ENCODE data around the gene AP1G1.
A peak's percentile ranks its signal among the peaks of the same experiment; 100 is the strongest.
"Not testable (repeated sequence)": the region's sequence is repeated elsewhere in the genome, so short reads cannot be mapped to it uniquely, and the experiment has no call there.

The AP1G1 gene

DNA sequence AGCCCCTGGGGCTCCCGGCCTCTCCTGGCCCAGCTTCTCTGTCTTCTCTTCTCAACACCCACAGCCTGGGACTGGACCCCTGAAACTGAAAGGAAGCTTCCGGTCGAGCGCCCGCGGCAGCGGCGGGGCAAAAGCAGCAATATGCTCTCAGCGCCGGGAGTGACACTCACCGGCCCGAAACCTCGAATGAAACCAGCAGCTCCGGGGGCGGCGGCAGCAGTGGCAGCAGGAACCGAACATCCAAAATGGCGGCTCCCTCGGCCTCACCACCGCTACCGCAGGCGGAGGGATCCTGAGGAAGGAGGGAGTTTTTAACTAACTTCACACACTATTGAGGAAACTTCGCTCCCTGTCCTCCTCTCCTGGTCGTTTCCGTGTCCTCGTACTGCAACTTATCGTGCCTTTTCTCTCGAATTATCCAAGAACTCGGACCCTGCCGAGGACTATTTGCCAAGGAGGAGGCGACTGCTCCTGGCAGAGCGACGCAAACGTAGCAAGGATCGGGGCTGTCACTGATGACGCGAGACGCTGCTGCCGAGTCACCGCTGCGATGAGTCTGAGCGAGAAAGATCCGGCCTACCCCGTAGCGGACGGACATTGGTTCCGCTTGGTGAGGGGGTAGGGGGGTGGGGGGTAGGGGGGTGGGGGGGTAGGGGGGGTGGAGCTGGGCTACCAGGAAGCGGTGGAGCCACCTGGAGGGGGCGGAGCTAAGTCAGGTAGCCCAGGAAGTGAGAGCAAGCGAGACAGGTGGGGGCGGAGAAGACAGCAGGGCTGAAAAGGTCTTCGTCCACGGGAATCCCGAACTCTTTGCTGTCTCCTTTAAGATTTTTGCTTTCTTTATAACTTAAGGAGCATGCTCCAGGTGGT, at the start of gene AP1G1:
AP1G1 (minus strand) TSS at position 242 of the 867 bp plus-strand sequence. CDS start 19,355 bp downstream, outside the sequence.
- peak; percentile 94 to 99 (median 96) for DNase-seq

DNA sequence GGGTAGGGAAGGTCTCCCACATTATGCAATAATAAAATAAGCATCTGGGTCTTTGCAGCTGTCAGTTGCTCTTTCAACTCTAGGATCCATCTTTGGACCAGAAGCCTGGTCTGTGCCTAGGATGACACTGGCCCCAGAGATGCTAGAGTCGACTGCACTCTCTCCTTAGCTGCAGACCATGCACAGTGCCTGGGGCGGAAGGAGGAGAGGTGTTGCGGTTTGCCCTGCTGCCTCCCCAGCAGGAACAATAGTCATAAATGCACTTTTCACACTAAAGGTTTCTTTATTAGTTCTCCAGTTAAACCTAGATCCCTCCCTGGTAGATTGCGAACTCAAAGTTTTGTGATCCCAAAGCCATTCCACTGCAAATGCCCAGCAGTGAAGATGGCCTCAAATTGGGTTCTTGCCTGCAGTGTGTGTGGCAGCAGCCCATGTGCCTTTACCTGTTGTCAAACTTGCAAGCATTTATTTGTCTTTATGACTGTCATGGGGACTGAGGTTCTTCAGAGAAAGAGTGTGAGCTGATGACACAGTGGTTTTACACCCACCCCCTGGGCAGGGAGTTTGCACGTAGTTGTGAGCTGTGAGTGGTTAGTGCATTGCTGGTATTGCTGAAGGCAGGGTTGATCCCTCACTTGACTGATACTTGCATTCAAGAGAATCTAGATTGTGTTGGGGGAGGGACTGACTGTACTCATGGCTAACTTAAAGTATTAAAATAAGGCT, 47.5 kb upstream of the AP1G1 start:
- DNase-seq = no peak

DNA sequence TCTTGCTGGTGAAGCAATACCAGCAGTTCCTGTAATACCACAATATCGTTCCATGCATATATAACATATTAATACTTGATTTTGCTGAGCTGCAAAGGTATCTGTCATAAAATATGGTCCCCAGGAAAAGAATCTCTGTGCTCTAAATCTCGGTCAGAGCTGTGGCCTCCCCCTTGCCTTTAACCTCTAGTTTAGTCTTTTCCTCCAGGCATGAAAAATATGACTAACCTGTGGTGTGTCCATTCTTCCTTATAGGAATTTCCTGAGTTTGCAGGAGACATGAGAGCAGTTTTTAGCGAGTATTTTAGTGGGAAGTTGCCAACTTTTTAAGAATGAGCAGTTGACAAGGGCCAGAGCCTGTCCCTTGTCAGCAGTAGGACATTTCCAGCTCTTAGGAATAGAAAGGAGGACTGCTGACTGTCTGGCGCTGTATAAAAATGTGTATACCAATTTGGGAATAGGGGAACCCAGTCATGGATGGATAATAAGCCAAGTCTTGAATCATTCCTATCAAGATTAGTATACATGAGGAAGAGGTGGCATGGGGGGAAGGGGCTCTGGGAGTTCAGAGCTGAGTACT, 45.8 kb upstream of the AP1G1 start:
- DNase-seq = no peak

DNA sequence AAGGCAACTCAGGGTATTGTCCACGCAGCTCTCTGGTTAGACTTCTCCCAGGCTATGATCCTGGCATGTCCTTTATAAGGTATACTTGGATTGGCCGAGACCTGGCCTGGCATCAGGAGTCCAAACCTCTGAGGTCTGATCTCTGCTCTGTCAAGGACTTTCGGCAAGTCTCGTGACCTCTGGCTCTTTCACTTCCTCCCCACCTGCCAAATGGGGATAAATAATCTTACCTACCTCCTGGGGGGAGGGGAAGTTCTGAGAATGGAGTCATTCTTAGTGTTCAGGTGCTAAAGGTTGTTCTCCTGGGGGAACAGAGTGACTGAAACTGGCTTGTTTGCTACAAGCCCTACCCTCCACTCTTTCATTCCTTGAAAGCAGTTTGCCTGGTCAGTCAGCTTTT, 44.8 kb upstream of the AP1G1 start:
- no peak for DNase-seq

DNA sequence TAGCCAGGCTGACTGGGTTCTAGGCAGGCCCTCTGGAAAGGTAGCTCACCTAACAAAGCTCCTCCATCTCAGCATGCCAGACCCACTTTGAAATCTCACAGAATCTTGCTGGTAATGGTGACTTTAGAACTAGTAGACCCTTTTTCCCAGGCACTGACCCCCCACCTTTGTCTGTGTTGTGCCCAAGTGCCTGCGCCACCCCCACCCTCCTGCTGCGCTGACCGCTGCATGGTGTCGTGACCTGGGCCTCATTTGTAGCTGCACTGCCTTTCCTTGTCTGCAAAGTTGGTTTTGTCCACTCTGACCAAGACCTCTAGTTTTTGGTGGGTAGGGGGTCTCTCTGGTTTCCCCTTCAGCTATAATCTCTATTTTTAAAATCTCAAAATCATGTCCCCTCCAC, 43.9 kb upstream of the AP1G1 start:
- no peak for DNase-seq

DNA sequence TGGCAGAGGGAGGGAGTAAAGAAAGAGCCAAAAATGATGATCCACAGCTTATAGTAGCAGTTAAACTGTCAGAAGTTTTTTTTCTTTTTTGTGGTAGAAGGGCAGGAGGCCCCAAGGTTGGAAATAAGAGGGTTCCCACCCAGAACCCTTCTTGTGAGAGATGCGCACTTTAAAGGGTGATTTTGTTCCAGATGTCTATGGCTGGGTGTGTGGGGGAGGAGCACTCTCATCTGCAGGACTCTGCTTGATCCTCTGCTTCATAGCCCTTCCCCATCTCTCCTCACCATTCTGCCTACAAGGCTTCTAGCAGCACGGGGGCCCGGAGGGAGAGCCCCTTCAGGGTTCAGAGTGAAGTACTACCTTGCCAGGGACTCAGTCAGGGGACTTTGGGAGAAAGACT, 43.5 kb upstream of the AP1G1 start:
- no peak for DNase-seq

DNA sequence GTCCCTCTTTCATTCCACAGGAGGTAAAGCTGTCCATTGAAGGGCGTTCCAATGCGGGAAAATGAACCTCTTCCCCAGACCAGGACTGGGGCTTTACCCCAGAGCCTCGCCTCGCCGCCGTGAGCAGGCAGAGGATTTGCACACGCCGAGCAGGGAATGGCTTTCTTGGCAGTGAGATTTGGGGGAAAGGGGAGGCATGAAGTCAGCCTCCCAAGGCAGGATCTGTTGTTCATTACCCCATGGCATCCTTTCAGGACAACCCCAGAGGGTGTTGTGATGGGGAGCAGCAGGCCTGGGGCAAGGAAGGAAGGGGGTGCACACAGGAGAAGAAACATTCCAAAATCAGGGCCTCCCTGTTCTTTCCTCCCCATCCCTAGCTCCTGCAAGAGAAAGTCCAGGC, 43.1 kb upstream of the AP1G1 start:
- no peak for DNase-seq

DNA sequence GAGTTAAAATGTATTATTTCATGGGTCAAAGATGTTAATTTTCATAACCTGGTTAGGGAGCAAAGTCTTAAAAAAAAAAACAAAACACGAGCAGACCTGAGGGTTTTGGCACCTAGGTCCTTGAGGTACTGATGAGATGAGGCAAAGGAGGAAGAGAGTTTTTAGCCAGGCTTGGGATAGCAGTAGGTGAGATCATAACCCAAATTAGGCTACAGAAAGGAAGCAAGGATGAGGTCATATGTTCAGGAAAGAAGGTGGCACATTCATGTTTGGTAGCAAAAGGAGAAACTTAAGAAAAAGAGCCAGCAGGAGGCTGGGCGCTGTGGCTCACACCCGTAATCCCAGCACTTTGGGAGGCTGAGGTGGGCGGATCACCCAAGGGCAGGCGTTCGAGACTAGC, 40.0 kb upstream of the AP1G1 start:
- DNase-seq = no peak

DNA sequence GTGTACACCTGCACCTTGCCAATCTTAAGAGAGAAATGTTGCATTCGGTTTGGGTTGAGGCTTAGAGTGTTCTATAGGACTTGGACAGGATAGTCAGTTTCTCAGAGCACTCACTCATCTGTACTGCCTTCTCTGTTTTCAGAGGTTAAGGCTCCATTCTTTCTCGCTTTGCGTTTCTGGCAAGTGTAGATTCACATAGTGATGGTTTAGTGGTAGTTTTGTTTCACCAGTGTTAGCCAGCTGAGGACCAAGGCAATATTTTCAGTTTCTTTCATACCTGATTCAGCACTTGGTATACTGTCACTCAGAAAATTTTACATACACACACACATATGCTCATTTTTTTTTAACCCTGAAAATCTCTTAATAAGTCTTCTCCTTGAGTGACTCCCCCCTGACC, 38.5 kb upstream of the AP1G1 start:
- no peak for DNase-seq

DNA sequence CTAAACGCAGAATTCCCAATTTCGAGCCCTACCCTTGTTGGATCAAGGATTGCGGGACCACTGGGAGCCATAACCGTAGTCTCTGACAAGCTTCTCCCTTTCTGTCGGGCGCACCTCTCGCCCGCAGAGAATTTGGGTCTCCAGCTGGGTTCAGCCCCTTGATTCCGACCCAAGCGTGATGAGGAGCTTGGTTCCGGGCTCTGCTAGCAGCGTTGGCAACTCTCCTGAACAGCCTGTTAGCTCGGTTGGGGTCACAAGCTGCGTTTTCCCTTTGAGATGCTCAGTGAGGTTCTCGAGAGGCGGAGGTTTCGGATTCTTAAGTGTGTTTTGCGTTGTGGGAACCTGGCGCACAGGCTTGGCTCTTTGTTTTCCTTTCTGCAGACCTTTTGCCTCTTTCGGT, 37.8 kb upstream of the AP1G1 start:
- DNase-seq = peak in 2 of 6 experiments; percentile 14 to 21

DNA sequence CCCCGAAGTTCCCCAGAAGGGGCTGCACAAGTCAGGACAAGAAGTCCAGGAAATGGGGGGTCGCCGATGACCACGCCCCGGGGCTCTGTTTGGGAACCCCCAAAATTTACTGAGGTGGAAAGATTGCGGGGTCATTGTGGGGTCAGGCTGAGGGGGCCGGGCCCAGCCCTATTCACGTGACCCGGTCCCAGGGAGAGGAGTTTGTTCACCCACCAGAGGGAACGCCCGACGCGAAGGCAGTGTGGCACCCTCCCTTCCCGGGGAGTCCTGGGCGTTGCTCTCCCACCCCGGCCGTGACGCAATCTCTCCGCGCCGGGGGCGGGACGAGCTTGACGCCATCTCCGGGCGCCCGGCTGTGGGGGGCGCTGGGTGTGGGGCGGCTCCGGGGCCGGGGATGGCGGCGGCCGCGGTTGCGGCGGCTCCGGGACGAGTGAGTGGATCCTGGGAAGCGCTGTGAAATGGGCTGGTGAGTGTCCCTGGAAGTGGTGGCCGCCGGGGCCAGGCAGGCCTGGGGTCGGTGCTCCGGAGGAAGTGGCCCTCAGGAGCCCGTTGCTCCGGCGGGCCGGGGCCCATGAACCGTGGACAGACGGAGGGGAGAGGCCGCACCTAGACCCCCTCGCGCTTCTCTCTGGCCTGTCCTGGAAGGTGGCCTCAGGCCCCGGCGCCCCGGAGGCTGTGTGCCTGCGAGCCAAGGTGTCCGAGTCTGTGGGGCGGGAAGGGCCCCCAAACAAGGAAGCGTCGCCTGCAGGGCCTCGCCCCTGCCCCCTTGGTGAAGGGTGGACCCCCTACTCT, 37.2 kb upstream of the AP1G1 start, which contains the start of gene ATXN1L:
ATXN1L (plus strand) TSS at position 338 of the 792 bp plus-strand sequence. CDS start 3,765 bp downstream, outside the sequence.
- DNase-seq = peak; percentile 86 to 95 (median 91)

DNA sequence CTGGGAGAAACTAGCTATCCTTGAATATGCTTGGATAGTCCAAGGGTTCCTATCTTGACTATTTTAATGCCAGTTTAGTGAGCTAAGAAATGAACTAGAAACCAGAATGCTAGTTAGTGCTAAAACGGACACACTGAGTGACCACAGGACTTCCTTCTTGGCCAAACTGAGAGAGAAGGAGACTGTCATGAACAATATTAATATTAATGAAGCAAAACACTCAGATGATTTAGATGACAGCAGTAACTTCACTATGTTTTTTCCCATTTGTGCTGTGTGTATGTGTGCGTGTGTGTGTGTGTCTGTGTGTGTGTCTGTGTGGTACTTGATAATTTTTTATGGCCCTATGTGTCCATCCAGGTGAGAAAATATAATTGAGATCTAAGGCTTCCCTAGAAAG, 34.9 kb upstream of the AP1G1 start:
- no peak for DNase-seq

DNA sequence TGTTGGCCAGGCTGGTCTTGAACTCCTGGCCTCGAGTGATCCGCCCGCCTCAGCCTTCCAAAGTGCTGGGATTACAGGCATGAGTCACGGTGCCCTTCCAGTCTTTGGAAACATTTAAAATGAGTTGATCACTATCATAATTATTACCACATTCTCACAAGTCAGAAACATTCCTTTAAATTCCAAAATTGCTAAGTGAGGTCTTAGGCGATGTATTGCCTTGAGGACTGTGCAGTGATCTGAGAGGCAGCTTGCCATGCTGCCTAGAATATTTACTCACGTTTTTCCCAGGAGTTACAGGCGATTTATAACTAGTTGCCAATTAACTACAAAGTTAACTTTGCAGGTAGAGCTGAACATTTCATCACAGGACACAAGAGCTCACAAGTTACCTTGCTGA, 31.4 kb upstream of the AP1G1 start:
- DNase-seq = no peak

DNA sequence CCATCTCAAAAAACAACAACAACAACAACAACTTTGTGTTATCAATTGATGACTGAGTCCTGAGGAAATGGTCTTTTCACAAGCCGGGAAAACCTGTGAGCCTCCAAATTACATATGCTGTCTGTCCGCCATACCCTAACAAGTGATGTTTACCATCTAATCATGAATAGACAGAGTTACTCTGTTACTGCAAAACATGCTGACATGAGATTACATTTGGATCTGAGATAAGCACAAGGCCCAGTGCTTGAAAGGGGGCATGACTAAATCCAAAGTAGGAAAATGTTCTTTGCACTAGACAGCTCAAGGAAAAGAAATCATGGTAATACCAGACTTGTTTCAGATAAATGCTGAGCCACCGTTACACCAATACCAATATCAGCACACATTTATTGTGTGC, 28.5 kb upstream of the AP1G1 start:
- no peak for DNase-seq

DNA sequence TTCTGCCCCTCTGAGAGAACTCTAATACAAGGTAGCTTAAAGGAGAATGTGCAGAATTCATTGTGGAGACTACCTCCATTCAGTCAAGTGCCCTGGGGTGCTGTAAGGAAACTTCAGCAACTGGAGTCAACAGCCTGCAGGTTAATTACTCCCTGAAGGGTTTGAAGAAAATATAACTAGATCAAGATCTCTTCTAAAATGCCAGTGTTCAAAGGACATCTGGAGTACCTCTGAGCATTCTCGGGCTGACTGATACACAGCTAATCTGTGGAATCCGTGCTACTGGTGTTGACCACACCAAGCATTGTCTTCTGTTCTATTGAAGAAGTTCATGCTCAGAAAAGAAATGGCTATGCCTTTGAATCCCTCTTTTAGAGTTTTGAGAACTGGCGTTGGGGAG, 25.7 kb upstream of the AP1G1 start:
- DNase-seq = no peak

DNA sequence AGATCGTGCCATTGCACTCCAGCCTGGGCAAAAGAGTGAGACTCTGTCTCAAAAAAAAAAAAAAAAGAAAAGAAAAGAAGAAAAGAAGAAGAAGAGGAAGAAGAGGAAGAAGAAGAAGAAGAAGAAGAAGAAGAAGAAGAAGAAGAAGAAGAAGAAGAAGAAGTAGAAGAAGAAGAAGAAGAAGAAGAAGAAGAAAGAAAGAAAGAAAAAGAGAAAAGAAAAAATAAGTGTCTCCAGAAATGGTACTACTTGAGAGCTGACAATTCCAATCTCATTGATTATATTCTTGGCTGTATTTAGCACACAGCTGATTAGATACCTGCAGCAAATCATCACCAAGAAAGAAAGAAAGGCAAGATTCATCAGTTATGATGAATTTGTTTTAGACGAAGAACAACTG, 23.5 kb upstream of the AP1G1 start:
- not testable (repeated sequence) for DNase-seq

DNA sequence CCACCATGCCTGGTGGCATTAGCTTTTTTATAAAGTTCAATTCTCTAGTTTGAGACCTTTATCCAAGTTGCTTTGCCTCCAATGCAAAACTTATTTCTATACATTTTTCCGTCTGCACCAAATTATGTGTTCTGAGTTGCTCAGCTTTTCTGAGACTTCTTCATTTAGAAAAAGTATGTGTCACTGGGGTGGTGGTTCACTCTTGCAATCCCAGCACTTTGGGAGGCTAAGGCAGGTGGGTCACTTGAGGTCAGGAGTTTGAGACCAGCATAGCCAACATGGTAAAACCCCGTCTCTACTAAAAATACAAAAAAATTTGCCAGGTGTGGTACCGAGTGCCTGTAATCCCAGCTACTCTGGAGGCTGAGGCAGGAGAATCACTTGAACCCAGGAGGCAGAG, 23.1 kb upstream of the AP1G1 start:
- not testable (repeated sequence) for DNase-seq

DNA sequence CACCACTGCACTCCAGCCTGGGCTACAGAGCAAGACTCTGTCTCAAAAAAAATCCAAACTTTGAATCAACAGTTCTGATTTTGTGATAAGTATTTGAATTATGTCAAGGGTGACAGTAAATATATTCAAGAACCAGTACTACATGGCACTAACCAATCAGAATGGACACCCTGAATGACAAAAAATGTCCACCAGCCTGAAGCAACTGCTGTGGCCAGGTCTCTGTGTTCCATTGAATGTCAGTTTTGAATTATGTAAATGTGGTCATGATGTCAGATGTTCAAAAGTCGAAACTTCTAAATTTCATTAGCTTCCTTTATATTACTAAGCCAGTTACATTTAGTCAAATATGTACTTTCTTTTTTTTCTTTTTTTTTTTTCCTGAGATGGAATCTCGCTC, 21.7 kb upstream of the AP1G1 start:
- no peak for DNase-seq

DNA sequence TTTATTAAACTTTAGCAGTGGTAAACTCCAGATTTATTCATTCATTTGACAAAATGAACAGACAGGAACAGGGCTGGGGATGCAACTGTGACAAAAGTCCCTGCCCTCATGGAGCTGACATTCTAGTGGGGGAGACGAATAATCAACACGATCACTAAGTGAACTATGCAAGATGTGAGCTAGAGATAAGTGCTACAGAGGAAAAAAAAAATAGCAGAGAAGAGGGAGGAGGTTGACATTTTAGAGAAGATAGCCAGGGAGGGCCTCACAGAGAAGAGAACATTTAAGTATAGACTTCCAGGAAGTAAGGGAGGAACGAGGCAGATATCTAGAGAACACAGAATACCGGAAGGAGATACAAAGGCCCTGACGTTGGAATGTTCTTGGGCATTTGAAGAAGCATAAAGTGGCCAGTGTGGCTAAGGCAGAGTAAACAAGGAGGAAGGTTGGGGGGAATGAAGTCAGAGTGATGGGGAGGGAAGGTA, 17.9 kb upstream of the AP1G1 start:
- DNase-seq = no peak

DNA sequence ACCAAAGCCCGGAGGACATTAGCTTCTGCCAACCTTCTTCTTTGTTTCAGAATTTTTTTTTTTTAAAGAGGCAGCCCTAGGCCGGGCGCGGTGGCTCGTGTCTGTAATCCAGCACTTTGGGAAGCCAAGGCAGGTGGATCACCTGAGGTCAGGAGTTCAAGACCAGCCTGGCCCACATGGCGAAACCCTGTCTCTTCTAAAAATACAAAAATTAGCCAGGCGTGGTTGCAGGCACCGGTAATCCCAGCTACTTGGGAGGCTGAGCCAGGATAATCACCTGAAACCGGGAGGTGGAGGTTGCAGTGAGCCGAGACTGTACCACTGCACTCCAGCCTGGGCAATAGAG, 8.5 kb upstream of the AP1G1 start:
- not testable (repeated sequence) for DNase-seq

DNA sequence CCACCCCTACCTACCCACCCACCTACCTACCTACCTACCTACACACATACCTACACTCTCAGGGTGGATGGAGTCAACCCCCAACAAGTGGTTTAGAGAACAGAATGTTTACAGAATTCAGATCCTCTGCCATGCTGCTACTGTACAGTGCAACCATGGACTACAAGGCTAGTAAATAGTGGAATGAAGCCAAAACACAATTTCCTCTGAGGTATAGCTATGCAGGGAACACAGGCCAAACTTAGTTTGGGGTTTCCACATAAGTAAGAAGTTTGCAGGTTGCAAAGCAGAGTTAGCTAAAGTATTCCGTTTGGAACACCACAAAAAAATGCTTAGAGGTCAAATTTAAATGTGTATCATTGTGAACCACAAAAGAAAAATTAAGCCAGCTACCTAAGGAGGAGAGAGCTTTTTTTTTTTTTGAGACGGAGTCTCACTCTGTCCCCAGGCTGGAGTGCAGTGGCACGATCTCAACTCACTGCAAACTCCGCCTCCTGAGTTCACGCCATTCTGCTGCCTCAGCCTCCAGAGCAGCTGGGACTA, 2.7 kb upstream of the AP1G1 start:
- peak in 3 of 6 experiments; percentile 13 to 55 (median 30) for DNase-seq

DNA sequence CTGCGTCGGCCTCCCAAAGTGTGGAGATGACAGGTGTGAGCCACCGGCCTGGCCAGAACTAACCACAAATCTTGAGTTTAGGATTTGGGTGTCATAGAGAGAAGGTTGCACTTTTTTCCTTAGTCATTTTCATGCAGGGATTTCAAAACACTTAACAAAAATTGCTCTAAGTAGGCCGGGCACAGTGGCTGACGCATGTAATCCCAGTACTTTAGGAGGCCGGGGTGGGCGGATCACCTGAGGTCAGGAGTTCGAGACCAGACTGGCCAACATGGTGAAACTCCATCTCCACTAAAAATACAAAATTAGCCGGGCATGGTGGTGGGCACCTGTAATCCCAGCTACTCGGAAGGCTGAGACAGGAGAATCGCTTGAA, 1.5 kb upstream of the AP1G1 start:
- DNase-seq = not testable (repeated sequence)

All from stimulated activated naive CD4-positive, alpha-beta T cell (primary cell).